HEK293T (cell line): ENCODE data around the gene MAGED1.
A peak's percentile ranks its signal among the peaks of the same experiment; 100 is the strongest.

Source experiments
- CTCF ChIA-PET: fragments of 350-600 bp; formaldehyde crosslinking; extraction: SDS; loops from one replicate; lab custom pipeline; 2021; ENCODE audit warnings: antibody characterized with exemption, inconsistent platforms; lab: Yijun Ruan, JAX
- POLR2A ChIA-PET: fragments of 350-600 bp; formaldehyde crosslinking; extraction: SDS; loops from one replicate; lab custom pipeline; 2020; ENCODE audit warnings: antibody characterized with exemption, inconsistent platforms; lab: Yijun Ruan, JAX
- DNase-seq: peaks from one replicate; pipeline ENCODE4 v3.0.0; 2012; ENCODE audit warnings: mixed read lengths; ENCODE audit errors: extremely low spot score
- ARNT ChIP-seq: fragments of 450-650 bp; IDR thresholded peaks from 2 replicates; pipeline ENCODE4 v1.6.1; 2017; ENCODE audit warnings: mild to moderate bottlenecking
- BHLHE40 ChIP-seq: fragments of 450-650 bp; IDR thresholded peaks from 2 replicates; pipeline ENCODE4 v1.6.1; 2016; ENCODE audit warnings: mild to moderate bottlenecking, moderate library complexity, borderline replicate concordance
- CTBP1 ChIP-seq: fragments of 450-650 bp; IDR thresholded peaks from 2 replicates; pipeline ENCODE4 v1.6.1; 2016; ENCODE audit warnings: borderline replicate concordance
- ELF4 ChIP-seq: fragments of 450-650 bp; IDR thresholded peaks from 2 replicates; pipeline ENCODE4 v1.6.1; 2017; ENCODE audit warnings: antibody characterized with exemption
- FOXA1 ChIP-seq: fragments of 450-650 bp; IDR thresholded peaks from 2 replicates; pipeline ENCODE4 v1.6.1; 2016; ENCODE audit warnings: mild to moderate bottlenecking
- FOXK2 ChIP-seq: fragments of 450-650 bp; IDR thresholded peaks from 2 replicates; pipeline ENCODE4 v1.6.1; 2016; ENCODE audit warnings: mild to moderate bottlenecking
- FOXM1 ChIP-seq: fragments of 450-650 bp; IDR thresholded peaks from 2 replicates; pipeline ENCODE4 v1.6.1; 2017; ENCODE audit warnings: mild to moderate bottlenecking, borderline replicate concordance
- HDGF ChIP-seq: fragments of 450-650 bp; IDR thresholded peaks from 2 replicates; pipeline ENCODE4 v1.6.1; 2017; ENCODE audit warnings: antibody characterized with exemption, borderline replicate concordance
- L3MBTL2 ChIP-seq: fragments of 450-650 bp; conservative IDR thresholded peaks from 2 replicates; pipeline ENCODE4 v1.6.1; 2016; ENCODE audit warnings: mild to moderate bottlenecking
- LEF1 ChIP-seq: fragments of 450-650 bp; IDR thresholded peaks from 2 replicates; pipeline ENCODE4 v1.6.1; 2017; ENCODE audit warnings: mild to moderate bottlenecking, borderline replicate concordance
- NFRKB ChIP-seq: fragments of 450-650 bp; IDR thresholded peaks from 2 replicates; pipeline ENCODE4 v1.6.1; 2016; ENCODE audit warnings: mild to moderate bottlenecking, moderate library complexity
- SP1 ChIP-seq: fragments of 450-650 bp; IDR thresholded peaks from 2 replicates; pipeline ENCODE4 v1.6.1; 2017
- SUZ12 ChIP-seq: fragments of 450-650 bp; IDR thresholded peaks from 2 replicates; pipeline ENCODE4 v1.6.1; 2016; ENCODE audit warnings: mild to moderate bottlenecking
- TARDBP ChIP-seq: fragments of 450-650 bp; IDR thresholded peaks from 2 replicates; pipeline ENCODE4 v1.6.1; 2016
- ZNF384 ChIP-seq: fragments of 450-650 bp; IDR thresholded peaks from 2 replicates; pipeline ENCODE4 v1.6.1; 2016
- TF ChIP-seq, protein P1 (sequence below): fragments of 450-650 bp; IDR thresholded peaks from 2 replicates; pipeline ENCODE4 v1.6.1; 2016

MAGED1 gene

DNA sequence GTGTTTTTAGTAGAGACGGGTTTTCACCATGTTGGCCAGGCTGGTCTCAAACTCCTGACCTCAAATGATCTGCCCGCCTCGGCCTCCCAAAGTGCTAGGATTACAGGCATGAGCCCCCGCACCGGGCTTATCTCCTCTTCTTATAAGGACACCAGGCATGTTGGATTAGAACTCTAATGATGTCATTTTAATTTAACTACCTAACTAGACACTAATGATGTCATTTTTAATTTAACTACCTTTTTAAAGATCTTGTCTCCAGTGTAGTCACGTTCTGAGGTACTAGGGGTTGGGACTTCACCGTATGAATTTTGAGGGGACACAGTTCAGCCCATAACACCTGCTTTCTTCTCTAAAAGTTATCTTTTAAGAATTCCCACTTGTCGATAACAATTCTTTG lies 37.7 kb upstream of the MAGED1 start:
- ChIA-PET CTCF (no interaction called here), POLR2A (no interaction called here)
- no peak for DNase-seq
- TF ChIP-seq FOXK2 (no peak), BHLHE40 (no peak), SP1 (no peak), NFRKB (no peak), SUZ12 (no peak), TARDBP (no peak)
- TF ChIP-seq, protein P1, sequence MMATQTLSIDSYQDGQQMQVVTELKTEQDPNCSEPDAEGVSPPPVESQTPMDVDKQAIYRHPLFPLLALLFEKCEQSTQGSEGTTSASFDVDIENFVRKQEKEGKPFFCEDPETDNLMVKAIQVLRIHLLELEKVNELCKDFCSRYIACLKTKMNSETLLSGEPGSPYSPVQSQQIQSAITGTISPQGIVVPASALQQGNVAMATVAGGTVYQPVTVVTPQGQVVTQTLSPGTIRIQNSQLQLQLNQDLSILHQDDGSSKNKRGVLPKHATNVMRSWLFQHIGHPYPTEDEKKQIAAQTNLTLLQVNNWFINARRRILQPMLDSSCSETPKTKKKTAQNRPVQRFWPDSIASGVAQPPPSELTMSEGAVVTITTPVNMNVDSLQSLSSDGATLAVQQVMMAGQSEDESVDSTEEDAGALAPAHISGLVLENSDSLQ: no peak

DNA sequence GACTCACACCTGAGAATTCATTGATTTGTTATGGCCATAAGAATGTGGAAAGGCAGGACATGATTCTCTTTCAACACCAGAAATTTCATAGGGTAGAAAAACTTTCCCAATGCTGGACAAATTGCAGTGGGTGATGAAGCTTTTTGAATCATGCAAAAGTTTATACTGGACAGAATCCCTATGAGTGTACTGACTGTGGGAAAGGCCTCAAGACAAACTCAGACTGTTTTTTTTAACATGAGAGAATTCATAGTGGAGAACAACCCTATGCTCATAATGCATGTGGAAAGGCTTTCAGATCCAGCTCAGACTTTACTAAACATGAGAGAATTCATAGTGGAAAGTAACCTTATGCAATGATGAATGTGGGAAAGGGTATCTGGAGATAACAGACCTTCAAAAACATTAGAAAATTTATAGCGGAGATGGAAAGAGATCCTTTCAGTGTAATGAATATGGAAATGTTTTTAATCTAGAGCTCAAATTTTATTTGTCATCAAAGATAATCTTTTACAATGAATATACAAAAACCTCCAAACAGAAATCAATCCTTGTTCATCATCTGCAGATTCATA lies 36.2 kb upstream of the MAGED1 start:
- CTCF ChIA-PET: no interaction called here
- TF ChIP-seq ZNF384 (no peak), LEF1 (no peak), ARNT (no peak), L3MBTL2 (no peak), FOXK2 (no peak), CTBP1 (no peak)
- DNase-seq: no peak
- POLR2A ChIA-PET: no interaction called here

DNA sequence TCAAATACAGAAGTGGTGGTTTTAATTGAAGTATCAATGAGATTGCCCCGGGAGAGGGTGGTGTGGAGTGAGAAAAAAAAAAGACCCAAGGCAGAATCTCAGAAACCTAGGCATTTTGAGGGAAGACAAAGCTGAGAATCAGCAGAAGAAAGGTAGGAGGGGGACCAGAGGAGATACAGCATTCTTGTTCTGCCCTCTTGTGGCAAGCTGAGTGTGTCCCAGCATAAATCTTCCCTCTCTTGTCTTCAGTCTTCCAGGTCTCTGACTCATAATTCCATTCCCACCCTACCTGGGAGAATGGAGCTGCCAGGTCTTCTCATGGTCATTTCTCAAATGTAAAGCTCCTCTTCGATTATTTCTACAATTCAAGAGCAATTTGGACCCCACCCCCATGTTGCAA lies 32.7 kb upstream of the MAGED1 start:
- POLR2A ChIA-PET: no interaction called here
- peak; percentile 57 for DNase-seq
- CTCF ChIA-PET: interaction anchor here (1.2 to 1.5 kb wide), 2 partner anchors 206 to 219 kb away, joined by 5 to 7 read pairs; no protein-coding TSS in a partner anchor
- TF ChIP-seq, protein P1: peak; percentile 43; the same call in 1 of the 2 replicates
- TF ChIP-seq HDGF (no peak), ARNT (no peak)

DNA sequence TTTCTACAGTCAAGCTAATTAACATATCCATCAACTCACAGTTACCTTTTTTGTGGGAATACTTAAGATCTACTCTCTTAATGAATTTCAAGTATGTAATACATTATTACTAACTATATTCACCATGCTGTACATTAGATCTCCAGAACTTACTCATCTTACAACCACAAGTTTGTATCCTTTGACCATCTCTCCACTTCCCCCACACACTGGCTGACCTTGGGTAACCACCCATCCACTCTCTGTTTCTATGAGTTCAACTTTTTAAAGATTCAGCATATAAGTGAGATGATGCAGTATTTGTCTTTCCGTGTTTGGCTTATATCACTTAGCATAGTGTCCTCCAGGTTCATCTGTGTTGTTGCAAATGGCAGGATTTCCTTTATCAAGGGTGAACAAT lies 30.5 kb upstream of the MAGED1 start:
- POLR2A ChIA-PET: no interaction called here
- no peak for DNase-seq
- CTCF ChIA-PET: no interaction called here
- TF ChIP-seq SP1 (no peak), ARNT (no peak), LEF1 (no peak), TARDBP (no peak)

DNA sequence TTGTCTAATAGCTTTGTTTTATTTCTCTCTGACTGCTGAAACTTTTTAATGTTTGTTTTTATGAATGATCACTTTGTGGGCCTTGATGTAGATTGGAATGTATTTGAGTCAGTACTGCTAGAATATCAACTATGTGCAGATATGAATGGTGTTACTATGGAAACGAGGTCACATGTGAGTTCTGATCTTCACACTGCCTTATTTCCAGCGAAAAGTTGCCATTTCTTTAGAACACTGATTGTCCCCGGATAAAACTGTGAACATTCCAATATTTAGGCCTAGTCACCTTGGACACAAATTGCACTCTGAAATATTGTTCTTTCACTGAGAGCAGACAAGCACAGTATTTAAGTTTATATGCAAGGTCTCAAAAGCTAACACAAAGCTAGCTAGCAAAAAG lies 27.2 kb upstream of the MAGED1 start:
- no peak for DNase-seq
- CTCF ChIA-PET: no interaction called here
- POLR2A ChIA-PET: no interaction called here
- TF ChIP-seq BHLHE40 (no peak), LEF1 (no peak), CTBP1 (no peak), ARNT (no peak), TARDBP (no peak), L3MBTL2 (no peak), ZNF384 (no peak)

DNA sequence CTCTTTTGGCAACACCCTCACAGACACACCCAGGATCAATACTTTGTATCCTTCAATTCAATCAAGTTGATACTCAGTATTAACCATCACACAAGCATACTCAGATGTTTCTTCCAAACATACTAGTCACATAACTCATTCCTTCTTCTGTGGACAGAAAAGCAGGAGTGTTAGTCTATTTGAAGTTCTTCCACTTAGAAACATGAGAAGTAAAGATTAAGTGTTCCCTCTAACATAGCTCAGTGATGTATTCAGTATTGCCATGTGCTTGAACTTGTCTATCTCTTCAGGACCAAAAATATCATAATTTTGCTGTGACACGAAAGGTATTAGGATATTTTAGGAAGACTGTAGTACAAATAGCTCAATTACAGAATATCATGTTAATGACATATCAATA lies 25.8 kb upstream of the MAGED1 start:
- ChIA-PET POLR2A (no interaction called here), CTCF (no interaction called here)
- TF ChIP-seq FOXM1 (no peak), FOXK2 (no peak), NFRKB (no peak), FOXA1 (no peak), LEF1 (no peak), HDGF (no peak), SUZ12 (no peak), TARDBP (no peak), ELF4 (no peak), BHLHE40 (no peak)
- TF ChIP-seq, protein P1: no peak
- no peak for DNase-seq

DNA sequence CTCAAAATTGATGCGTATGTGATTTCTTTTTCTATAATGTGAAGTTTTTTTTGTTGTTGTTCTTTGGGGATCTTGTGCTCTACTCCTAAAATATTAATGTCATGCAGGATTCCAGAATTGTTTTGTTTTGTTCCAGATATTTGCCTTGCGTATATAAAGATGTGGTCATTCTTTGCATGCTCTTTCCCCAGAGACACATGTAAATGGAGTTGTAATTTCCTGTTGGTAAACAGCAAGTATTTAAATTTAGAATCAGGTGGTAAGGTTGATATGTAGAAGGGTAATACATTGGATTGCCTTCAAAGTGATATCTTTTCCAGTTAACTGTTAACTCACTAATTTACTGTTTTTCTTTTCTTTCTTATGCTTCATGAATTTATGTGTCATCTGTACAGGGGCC lies 23.1 kb upstream of the MAGED1 start:
- POLR2A ChIA-PET: no interaction called here
- CTCF ChIA-PET: no interaction called here
- TF ChIP-seq BHLHE40 (no peak), ZNF384 (no peak), FOXM1 (no peak), CTBP1 (no peak), SUZ12 (no peak), FOXA1 (no peak), ELF4 (no peak), HDGF (no peak), ARNT (no peak), LEF1 (no peak), FOXK2 (no peak), L3MBTL2 (no peak), TARDBP (no peak), NFRKB (no peak), SP1 (no peak)
- TF ChIP-seq, protein P1: no peak
- no peak for DNase-seq
